Chondrocyte (in vitro differentiated cells): Measurements from ENCODE around the gene DACT2. TPM values are rescaled to one million over a fixed set of nuclear protein-coding genes. Genes with fewer than 3 reads are reported as not detected.
"Not testable (repeated sequence)": the region's sequence is repeated elsewhere in the genome, so short reads cannot be mapped to it uniquely, and the experiment has no call there.

Experiments used
- DNase-seq: peaks from one replicate; pipeline ENCODE4 v3.0.0; 2021; ENCODE audit warnings: mixed read lengths, low spot score
- H3K27ac Mint-ChIP-seq: one replicate; pipeline ENCODE4 v1.8.0; 2021; ENCODE audit warnings: mild to moderate bottlenecking, moderate library complexity, mixed read lengths; ENCODE audit not compliant: unreplicated experiment
- H3K27me3 Mint-ChIP-seq: 2 replicates; pipeline ENCODE4 v1.8.0; 2021; ENCODE audit warnings: low read depth, mixed read lengths
- H3K36me3 Mint-ChIP-seq: 2 replicates; pipeline ENCODE4 v1.8.0; 2021; ENCODE audit warnings: low read depth, mixed read lengths
- H3K4me1 Mint-ChIP-seq: 2 replicates; pipeline ENCODE4 v1.8.0; 2021; ENCODE audit warnings: low read depth, mild to moderate bottlenecking, mixed read lengths
- H3K4me3 Mint-ChIP-seq: one replicate; pipeline ENCODE4 v1.8.0; 2021; ENCODE audit warnings: mild to moderate bottlenecking, moderate library complexity, mixed read lengths; ENCODE audit not compliant: unreplicated experiment
- H3K9me3 Mint-ChIP-seq: 2 replicates; pipeline ENCODE4 v1.8.0; 2021; ENCODE audit warnings: low read depth, mixed read lengths
- total RNA-seq: library from RNA; stranded (reverse); gene quantifications from 3 replicates; pipeline ENCODE4 v1.2.1, GENCODE V29; 2021
- TF ChIP-seq, protein P1 (sequence below): fragments of 200-600 bp; sonication (generic); IDR thresholded peaks from 2 replicates; pipeline ENCODE4 v1.5.0; 2021; ENCODE audit warnings: antibody characterized with exemption, mild to moderate bottlenecking, moderate library complexity

Gene DACT2
- total RNA-seq, 1 donor from 2014 or later, result 4.6 TPM

GRCh38 chr6:168362276-168362990 lies 42.9 kb upstream of the DACT2 start:
- no peak for DNase-seq
- Mint-ChIP-seq H3K27me3 (peaks cover 4% of the 10 kb centered on the region), H3K27ac (no peak overlapping the region), H3K9me3 (peaks cover 18% of the 10 kb centered on the region), H3K4me1 (peaks cover 13% of the 10 kb centered on the region), H3K4me3 (no peak overlapping the region), H3K36me3 (peaks cover 4% of the 10 kb centered on the region)
- TF ChIP-seq, protein P1, sequence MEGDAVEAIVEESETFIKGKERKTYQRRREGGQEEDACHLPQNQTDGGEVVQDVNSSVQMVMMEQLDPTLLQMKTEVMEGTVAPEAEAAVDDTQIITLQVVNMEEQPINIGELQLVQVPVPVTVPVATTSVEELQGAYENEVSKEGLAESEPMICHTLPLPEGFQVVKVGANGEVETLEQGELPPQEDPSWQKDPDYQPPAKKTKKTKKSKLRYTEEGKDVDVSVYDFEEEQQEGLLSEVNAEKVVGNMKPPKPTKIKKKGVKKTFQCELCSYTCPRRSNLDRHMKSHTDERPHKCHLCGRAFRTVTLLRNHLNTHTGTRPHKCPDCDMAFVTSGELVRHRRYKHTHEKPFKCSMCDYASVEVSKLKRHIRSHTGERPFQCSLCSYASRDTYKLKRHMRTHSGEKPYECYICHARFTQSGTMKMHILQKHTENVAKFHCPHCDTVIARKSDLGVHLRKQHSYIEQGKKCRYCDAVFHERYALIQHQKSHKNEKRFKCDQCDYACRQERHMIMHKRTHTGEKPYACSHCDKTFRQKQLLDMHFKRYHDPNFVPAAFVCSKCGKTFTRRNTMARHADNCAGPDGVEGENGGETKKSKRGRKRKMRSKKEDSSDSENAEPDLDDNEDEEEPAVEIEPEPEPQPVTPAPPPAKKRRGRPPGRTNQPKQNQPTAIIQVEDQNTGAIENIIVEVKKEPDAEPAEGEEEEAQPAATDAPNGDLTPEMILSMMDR, result no peak

GRCh38 chr6:168361766-168362165 lies 42.2 kb upstream of the DACT2 start:
- Mint-ChIP-seq H3K27me3 (peaks cover 4% of the 10 kb centered on the region), H3K4me3 (no peak overlapping the region), H3K36me3 (peaks cover 4% of the 10 kb centered on the region), H3K9me3 (peaks cover 18% of the 10 kb centered on the region), H3K27ac (no peak overlapping the region), H3K4me1 (peaks cover 13% of the 10 kb centered on the region)
- no peak for DNase-seq
- TF ChIP-seq, protein P1, result no peak

DNA sequence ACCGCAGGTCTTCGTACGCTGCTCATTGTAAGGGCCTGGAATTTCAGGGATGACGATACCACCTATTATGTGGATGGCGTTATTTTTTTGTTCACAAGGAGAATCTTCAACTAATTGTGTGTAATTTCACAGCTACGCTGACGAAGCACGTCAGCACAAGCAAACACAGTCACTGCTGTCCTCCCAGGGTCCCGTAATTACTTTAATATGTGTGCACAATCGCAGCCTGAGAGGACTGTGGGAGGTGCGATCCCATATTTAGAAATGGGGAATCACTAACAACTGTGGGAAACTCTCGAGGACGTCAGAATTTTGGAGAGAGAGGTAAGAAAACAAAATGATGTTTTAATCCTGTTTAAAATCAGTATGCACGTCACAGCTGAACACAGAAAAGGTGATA lies 40.2 kb upstream of the DACT2 start:
- Mint-ChIP-seq H3K27ac (no peak overlapping the region), H3K27me3 (peaks cover 4% of the 10 kb centered on the region), H3K36me3 (peaks cover 4% of the 10 kb centered on the region), H3K4me3 (no peak overlapping the region), H3K4me1 (peaks cover 20% of the 10 kb centered on the region), H3K9me3 (peaks cover 18% of the 10 kb centered on the region)
- DNase-seq, result no peak
- TF ChIP-seq, protein P1, result no peak

DNA sequence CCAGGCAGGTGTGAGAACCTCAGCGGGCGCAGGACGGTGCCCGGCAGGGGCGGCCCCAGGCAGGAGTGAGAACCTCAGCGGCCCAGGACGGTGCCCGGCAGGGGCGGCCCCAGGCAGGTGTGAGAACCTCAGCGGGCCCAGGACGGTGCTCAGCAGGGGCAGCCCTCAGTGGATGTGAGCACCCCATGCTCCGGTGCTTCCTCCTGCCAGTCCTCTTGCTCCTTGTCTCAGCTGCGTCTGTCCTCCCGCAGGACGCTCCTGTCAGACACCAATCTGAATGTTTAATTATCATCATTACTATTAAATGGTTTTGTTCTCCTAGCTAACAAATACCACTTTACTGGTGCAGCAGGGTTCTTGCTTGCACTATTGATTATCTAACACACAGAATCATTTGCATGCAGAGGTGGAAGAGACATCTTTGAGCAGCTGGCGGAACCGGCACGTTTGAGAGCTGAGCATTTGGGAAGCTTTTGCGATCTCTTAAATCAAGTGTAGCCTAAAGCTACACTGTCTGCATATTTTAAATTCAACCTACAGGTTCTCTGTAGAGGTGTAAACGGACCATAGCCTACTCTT lies 39.4 kb upstream of the DACT2 start:
- Mint-ChIP-seq H3K27me3 (peaks cover 4% of the 10 kb centered on the region), H3K4me3 (no peak overlapping the region), H3K4me1 (peaks cover 16% of the 10 kb centered on the region), H3K9me3 (peaks cover 18% of the 10 kb centered on the region), H3K27ac (no peak overlapping the region), H3K36me3 (peaks cover 4% of the 10 kb centered on the region)
- no peak for DNase-seq
- TF ChIP-seq, protein P1, result no peak

- H3K4me1 Mint-ChIP-seq, H3K27ac Mint-ChIP-seq, H3K36me3 Mint-ChIP-seq, H3K27me3 Mint-ChIP-seq, H3K4me3 Mint-ChIP-seq, DNase-seq: not testable (repeated sequence)
- peaks cover 24% of the 10 kb centered on the region for H3K9me3 Mint-ChIP-seq
These were observed 37.3 kb upstream of the DACT2 start for GRCh38 chr6:168356872-168357271.
